A549 treated with AZD9567 at 1 μM for 4 hours (cell line): Measurements from ENCODE around the gene ALDH2. TPM values are rescaled to one million over a fixed set of nuclear protein-coding genes. Genes with fewer than 3 reads are reported as not detected.

Source experiments
- total RNA-seq: library from RNA; stranded (reverse); fragments of 200-300 nt; extraction: Qiagen RNA extraction; gene quantifications from 5 replicates; pipeline ENCODE4 v1.2.3, GENCODE V29; 2022; ENCODE audit not compliant: insufficient read depth

Gene ALDH2
- total RNA-seq = 83.2 to 92.6 TPM (median 88.6 TPM) in 5 replicates

DNA sequence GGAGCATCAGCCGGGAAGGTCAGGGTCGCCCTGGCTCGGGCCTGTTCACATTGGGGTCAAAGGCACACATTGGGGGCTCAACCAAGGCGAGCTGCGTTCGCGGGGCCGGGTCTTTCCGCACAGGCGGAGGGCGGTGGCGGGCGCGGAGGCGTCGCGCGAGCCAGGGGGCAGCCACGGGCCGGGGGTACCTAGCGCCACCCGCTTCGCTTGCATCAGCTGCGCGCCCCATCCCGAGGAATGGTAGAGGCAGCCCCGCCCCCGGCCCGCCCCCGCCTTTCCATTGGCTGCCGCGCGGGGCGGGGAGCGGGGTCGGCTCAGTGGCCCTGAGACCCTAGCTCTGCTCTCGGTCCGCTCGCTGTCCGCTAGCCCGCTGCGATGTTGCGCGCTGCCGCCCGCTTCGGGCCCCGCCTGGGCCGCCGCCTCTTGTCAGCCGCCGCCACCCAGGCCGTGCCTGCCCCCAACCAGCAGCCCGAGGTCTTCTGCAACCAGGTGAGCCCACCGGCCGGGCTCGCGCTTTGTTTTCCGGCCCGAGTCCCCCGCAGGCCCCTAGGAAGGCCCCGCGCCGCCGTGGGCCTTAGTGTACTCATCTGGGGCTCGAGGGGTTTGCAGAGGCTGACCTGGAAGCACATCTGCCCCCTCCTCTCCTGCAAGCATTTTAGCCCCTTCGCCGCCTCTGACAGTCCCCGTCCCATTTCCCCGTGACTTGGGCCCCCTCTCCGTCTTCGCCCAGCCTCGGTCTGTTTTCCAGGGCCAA is at the start of gene ALDH2:
ALDH2 (plus strand) TSS at position 326 of the 754 bp plus-strand sequence; CDS start at position 376, 50 bp downstream.

DNA sequence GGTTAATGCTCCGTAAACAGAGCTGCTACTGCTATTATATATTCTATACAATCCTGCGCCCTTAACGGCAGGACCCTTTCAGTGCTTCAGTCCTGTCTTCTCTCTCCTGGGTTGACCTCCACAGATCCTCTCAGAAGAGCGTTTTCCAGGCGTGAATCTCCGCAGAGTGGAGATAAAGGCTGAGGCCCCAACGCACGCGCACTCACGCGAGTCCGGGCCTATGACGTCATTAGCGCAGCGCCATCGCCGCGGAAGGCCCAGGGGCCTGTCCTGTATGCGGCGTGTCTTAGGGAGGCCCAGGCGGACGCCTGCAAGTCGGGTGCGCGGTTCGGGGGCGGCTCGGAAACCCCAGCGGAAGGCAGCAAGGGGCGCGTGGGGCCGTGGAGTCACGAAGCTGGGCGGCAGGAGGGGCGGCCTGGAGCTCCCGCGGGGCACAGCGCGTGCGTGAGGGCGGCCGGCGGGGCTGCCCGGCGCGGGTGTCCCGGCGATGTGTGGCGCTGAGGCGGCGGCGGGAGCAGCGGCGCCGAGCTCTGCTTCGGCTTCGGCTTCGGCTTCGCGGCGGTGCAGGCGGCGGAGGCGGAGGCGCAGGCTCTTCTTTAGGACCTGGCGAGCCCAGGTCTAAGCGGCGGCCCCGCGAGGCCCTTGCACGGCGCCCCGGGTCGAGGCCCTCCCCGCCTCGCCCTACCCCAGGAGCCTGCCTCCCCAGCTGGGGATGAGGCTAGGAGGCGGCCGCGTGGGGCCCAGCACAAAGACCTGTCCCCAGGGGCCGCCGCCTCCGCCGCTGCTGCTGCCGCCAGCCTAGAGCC is 75.2 kb downstream of the ALDH2 start, which contains the start of gene MAPKAPK5:
MAPKAPK5 (plus strand) TSS at position 479 of the 806 bp plus-strand sequence. CDS start 506 bp downstream, outside the sequence.

Other genes with a start within 250 kb of the ALDH2 start
- gene ATXN2, start 167.6 kb upstream of the ALDH2 start, total RNA-seq = 46.4 to 52.8 TPM (median 49.5 TPM) in 5 replicates
- gene BRAP, start 81.0 kb upstream of the ALDH2 start, total RNA-seq = 12.7 to 14.2 TPM (median 13.0 TPM) in 5 replicates
- 10.2 to 13.1 TPM (median 10.4 TPM) in 5 replicates for gene ACAD10, start 80.9 kb upstream of the ALDH2 start, total RNA-seq
- 53.0 to 64.6 TPM (median 57.4 TPM) in 5 replicates for gene MAPKAPK5, start 75.3 kb downstream of the ALDH2 start, total RNA-seq
- gene TMEM116, start 246.2 kb downstream of the ALDH2 start, total RNA-seq = 4.8 to 11.9 TPM (median 6.1 TPM) in 5 replicates
- 116 to 134 TPM (median 129 TPM) in 5 replicates for gene ERP29, start 246.5 kb downstream of the ALDH2 start, total RNA-seq